Measurements from ENCODE around the gene CAPN6. TPM values are rescaled to one million over a fixed set of nuclear protein-coding genes. Genes with fewer than 3 reads are reported as not detected.

Gene CAPN6
- total and polyA plus RNA-seq, 10 of the 15 experiments (the other 5 are each of a cell fraction or from before 2014, with no cell fraction given) = not detected

GRCh38 chrX:111254896-111255693, 15.2 kb downstream of the CAPN6 start:
- Histone ChIP-seq H3K27me3 (replicated peaks in 1 of 2; ENCODE audit: control insufficient read depth in 2 of 2, insufficient read depth in 2 of 2, low read length in 1 of 2) (no peaks in the 10 kb centered on the region), H3K9ac (ENCODE audit: control insufficient read depth, insufficient read depth, low read length) (no peak overlapping the region), H3K36me3 (ENCODE audit: control insufficient read depth in 2 of 2, insufficient read depth in 2 of 2, low read length in 1 of 2) (no peaks in the 10 kb centered on the region), H3K4me2 (ENCODE audit: control insufficient read depth, insufficient read depth) (no peak overlapping the region), H3K9me3 (replicated peaks; ENCODE audit: control insufficient read depth, insufficient read depth, low read length) (no peaks in the 10 kb centered on the region), H3K27ac (ENCODE audit: control insufficient read depth, insufficient read depth) (no peak overlapping the region), H3K4me1 (ENCODE audit: control insufficient read depth, insufficient read depth, low read length) (no peaks in the 10 kb centered on the region), H2AFZ (ENCODE audit: control insufficient read depth, low read depth, low read length) (no peak overlapping the region), H3K4me3 (no peak overlapping the region), H4K20me1 (ENCODE audit: control insufficient read depth, insufficient read depth) (no peaks in the 10 kb centered on the region), H3K79me2 (ENCODE audit: control insufficient read depth, insufficient read depth, low read length) (no peaks in the 10 kb centered on the region)
- intact Hi-C loops (cut with micrococcal nuclease; ENCODE audit: unreplicated experiment) = no loop called here
- BruUV-seq (replicated peaks) = no TSS peak
- ATAC-seq (no peak), FAIRE-seq (no peak), DNase-seq (ENCODE audit: low read depth, low spot score) (no peak)
- TF ChIP-seq HDAC2 (IDR thresholded peaks at IDR 0.05) (no peak), PBX3 (IDR thresholded peaks at IDR 0.05; ENCODE audit: insufficient replicate concordance, low read depth, low read length) (no peak), CTCF (IDR thresholded peaks at IDR 0.05 in 2 of 3, conservative IDR thresholded peaks at IDR 0.05 in 1 of 3; ENCODE audit: control insufficient read depth in 2 of 3, extremely low read depth in 1 of 3, insufficient read depth in 1 of 3, low read depth in 3 of 3, low read length in 3 of 3) (no peak), YY1 (IDR thresholded peaks at IDR 0.05; ENCODE audit: low read depth, low read length) (no peak)
- 36% methylated on average over 7 of the region's 7 CpGs for WGBS (ENCODE audit: insufficient coverage, insufficient replicate concordance, low lambda C conversion rate, missing lambda C conversion rate)
- POLR2A ChIA-PET = no interaction called here
- in situ Hi-C loops (cut with MboI) = no loop called here
- SMC1A ChIA-PET (ENCODE audit: uncharacterized antibody, unreplicated experiment) = no interaction called here
- CTCF ChIA-PET = no interaction called here
- RAD21 ChIA-PET (ENCODE audit: unreplicated experiment) = no interaction called here
